PFSK-1 (cell line): ENCODE measurements around the gene IGF2R.

Source experiments
- FOXP2 ChIP-seq: optimal IDR thresholded peaks from 2 replicates; pipeline ENCODE3; 2011; ENCODE audit warnings: borderline replicate concordance, control low read depth, inconsistent platforms; ENCODE audit not compliant: insufficient read depth; ENCODE audit errors: extremely low read length, extremely low read depth
- POLR2AphosphoS5 ChIP-seq: IDR thresholded peaks from 2 replicates; pipeline ENCODE4 v1.6.1; 2012; ENCODE audit warnings: low read depth, mild to moderate bottlenecking, control low read depth, low read length, moderate library complexity
- SIN3A ChIP-seq: IDR thresholded peaks from 2 replicates; pipeline ENCODE4 v1.6.1; 2012; ENCODE audit warnings: mild to moderate bottlenecking, low read length, moderate library complexity, borderline replicate concordance; ENCODE audit not compliant: insufficient read depth
- TAF1 ChIP-seq: IDR thresholded peaks from 2 replicates; pipeline ENCODE4 v1.6.1; 2012; ENCODE audit warnings: low read length, control low read depth, borderline replicate concordance; ENCODE audit not compliant: insufficient read depth
- TF ChIP-seq, protein P1 (sequence below), 2 experiments: IDR thresholded peaks; 2 replicates each; pipeline versions ENCODE4 v1.6.1 to v1.8.0; 2011 to 2012; ENCODE audit warnings: low read depth in 2 of 2, low read length in 2 of 2, control low read depth in 1 of 2, inconsistent platforms in 1 of 2, mild to moderate bottlenecking in 1 of 2, moderate library complexity in 1 of 2; ENCODE audit not compliant: insufficient read depth in 1 of 2

The IGF2R gene

DNA sequence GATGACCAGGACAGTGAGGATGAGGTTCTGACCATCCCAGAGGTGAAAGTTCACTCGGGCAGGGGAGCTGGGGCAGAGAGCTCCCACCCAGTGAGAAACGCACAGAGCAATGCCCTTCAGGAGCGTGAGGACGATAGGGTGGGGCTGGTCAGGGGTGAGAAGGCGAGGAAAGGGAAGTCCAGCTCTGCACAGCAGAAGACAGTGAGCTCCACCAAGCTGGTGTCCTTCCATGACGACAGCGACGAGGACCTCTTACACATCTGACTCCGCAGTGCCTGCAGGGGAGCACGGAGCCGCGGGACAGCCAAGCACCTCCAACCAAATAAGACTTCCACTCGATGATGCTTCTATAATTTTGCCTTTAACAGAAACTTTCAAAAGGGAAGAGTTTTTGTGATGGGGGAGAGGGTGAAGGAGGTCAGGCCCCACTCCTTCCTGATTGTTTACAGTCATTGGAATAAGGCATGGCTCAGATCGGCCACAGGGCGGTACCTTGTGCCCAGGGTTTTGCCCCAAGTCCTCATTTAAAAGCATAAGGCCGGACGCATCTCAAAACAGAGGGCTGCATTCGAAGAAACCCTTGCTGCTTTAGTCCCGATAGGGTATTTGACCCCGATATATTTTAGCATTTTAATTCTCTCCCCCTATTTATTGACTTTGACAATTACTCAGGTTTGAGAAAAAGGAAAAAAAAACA is 136.1 kb downstream of the IGF2R start:
- TF ChIP-seq TAF1, result no peak
- no peak for TF ChIP-seq FOXP2
- no peak for TF ChIP-seq SIN3A
- TF ChIP-seq, protein P1, sequence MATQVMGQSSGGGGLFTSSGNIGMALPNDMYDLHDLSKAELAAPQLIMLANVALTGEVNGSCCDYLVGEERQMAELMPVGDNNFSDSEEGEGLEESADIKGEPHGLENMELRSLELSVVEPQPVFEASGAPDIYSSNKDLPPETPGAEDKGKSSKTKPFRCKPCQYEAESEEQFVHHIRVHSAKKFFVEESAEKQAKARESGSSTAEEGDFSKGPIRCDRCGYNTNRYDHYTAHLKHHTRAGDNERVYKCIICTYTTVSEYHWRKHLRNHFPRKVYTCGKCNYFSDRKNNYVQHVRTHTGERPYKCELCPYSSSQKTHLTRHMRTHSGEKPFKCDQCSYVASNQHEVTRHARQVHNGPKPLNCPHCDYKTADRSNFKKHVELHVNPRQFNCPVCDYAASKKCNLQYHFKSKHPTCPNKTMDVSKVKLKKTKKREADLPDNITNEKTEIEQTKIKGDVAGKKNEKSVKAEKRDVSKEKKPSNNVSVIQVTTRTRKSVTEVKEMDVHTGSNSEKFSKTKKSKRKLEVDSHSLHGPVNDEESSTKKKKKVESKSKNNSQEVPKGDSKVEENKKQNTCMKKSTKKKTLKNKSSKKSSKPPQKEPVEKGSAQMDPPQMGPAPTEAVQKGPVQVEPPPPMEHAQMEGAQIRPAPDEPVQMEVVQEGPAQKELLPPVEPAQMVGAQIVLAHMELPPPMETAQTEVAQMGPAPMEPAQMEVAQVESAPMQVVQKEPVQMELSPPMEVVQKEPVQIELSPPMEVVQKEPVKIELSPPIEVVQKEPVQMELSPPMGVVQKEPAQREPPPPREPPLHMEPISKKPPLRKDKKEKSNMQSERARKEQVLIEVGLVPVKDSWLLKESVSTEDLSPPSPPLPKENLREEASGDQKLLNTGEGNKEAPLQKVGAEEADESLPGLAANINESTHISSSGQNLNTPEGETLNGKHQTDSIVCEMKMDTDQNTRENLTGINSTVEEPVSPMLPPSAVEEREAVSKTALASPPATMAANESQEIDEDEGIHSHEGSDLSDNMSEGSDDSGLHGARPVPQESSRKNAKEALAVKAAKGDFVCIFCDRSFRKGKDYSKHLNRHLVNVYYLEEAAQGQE (IDR thresholded peaks at IDR 0.05; ENCODE audit: insufficient read depth in 1 of 2, low read depth in 2 of 2, low read length in 2 of 2), result no peak
- TF ChIP-seq POLR2AphosphoS5, result no peak

- TF ChIP-seq SIN3A (no peak), TAF1 (no peak), POLR2AphosphoS5 (no peak), FOXP2 (no peak)
- TF ChIP-seq, protein P1 (IDR thresholded peaks at IDR 0.05; ENCODE audit: insufficient read depth in 1 of 2, low read depth in 2 of 2, low read length in 2 of 2), result no peak
Observed at GRCh38 chr6:160106010-160106409, 137.1 kb downstream of the IGF2R start.

DNA sequence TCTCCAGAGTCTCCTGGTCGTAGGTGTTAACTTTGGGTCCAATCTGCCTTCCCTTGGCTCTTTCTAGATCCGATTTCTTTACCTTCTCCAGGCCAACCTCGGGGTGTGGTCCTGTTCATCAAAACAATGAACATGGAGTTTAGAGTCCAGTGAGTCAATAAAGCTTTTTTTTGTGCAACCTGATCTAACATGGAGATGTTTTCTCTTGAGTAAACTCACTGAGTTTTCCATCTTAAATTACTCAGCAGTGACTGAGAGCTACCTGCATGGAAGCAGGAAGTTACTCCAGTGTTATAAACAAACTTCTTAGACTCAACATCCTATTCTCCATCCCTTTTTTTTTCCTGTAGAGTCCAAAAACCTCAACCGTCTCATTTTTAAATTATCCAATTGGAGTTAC is 137.8 kb downstream of the IGF2R start:
- no peak for TF ChIP-seq SIN3A
- no peak for TF ChIP-seq FOXP2
- TF ChIP-seq, protein P1 (IDR thresholded peaks at IDR 0.05; ENCODE audit: insufficient read depth in 1 of 2, low read depth in 2 of 2, low read length in 2 of 2), result no peak
- no peak for TF ChIP-seq TAF1
- no peak for TF ChIP-seq POLR2AphosphoS5

GRCh38 chr6:160108077-160108476 is 139.2 kb downstream of the IGF2R start:
- TF ChIP-seq TAF1 (no peak), FOXP2 (no peak), POLR2AphosphoS5 (no peak), SIN3A (no peak)
- TF ChIP-seq, protein P1 (IDR thresholded peaks at IDR 0.05; ENCODE audit: insufficient read depth in 1 of 2, low read depth in 2 of 2, low read length in 2 of 2), result no peak

DNA sequence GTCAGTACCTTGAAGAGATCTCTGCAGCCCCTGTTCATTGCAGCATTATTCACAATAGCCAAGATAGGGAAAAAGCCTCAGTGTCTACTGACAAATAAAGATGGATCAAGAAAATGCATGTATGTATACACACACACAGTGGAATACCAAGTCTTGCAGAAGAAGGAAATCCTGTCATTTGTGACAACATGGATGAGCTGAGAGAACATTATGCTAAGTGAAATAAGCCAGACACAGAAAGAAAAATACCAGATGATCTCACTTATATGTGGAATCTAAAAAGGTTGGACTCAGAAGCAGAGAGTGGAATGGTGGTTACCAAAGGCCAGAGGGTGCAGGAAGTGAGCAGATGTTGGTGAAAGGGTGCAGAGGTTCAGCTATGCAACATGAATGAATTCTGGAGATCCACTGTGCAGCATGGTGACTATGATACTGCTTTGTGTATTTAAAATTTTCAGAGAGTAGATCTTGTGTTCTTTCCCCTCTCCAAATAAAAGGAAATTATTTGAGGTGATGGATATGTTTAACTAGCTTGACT is 141.8 kb downstream of the IGF2R start:
- TF ChIP-seq FOXP2 (no peak), TAF1 (no peak), SIN3A (no peak), POLR2AphosphoS5 (no peak; the same call in 1 of the 2 replicates)
- TF ChIP-seq, protein P1 (IDR thresholded peaks at IDR 0.05; ENCODE audit: insufficient read depth in 1 of 2, low read depth in 2 of 2, low read length in 2 of 2), result no peak
